GM21381 (cell line): ENCODE results near the gene SH3PXD2A.

Experiments used
- ATAC-seq: cut with Tn5 transposase; IDR thresholded peaks from one replicate; pipeline ENCODE4 v1.9.1; 2021; ENCODE audit warnings: mild to moderate bottlenecking, moderate library complexity; ENCODE audit not compliant: unreplicated experiment

The SH3PXD2A gene

GRCh38 chr10:103592186-103593021 lies 263.0 kb downstream of the SH3PXD2A start:
- no peak for ATAC-seq

DNA sequence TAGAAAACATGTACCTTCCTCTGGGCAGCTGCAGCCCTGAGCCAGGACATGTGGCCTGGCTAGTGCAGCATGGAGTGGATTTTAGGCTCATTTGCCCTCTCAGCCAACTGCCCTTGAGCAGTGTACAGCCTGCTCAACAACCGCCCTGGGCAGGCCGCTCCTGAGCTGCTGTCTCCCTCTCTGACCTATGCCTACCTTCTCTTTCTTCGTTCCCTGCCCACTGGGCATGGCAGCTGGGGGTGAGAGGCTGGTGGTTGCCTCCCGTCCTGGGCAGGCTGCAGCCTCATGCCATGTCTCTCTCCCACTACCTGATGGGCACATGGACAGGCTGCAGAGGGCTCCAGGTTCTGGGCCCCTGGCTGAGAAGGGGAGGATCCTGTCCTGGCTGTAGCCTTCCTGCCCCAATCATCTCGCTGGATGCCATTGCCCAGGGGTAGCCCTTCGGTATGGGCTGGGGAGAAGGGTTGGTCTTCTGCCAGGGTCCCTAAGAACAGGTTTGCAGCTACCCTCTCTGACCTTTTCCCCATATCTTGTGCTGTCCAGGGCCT lies 264.6 kb downstream of the SH3PXD2A start:
- no peak for ATAC-seq

DNA sequence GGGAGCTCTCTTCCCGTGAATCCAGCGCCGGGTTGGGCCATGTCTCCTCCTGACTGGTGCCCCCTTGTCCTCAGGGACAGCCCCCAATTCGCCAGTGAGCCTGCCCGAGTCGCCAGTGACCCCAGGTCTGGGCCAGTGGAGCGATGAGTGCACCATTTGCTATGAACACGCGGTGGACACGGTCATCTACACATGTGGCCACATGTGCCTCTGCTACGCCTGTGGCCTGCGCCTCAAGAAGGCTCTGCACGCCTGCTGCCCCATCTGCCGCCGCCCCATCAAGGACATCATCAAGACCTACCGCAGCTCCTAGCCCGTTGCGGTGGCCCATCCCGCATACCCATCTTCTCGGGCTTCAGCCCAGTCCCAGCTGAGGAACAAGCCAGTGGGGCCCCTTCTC lies 265.3 kb downstream of the SH3PXD2A start:
- ATAC-seq: no peak

DNA sequence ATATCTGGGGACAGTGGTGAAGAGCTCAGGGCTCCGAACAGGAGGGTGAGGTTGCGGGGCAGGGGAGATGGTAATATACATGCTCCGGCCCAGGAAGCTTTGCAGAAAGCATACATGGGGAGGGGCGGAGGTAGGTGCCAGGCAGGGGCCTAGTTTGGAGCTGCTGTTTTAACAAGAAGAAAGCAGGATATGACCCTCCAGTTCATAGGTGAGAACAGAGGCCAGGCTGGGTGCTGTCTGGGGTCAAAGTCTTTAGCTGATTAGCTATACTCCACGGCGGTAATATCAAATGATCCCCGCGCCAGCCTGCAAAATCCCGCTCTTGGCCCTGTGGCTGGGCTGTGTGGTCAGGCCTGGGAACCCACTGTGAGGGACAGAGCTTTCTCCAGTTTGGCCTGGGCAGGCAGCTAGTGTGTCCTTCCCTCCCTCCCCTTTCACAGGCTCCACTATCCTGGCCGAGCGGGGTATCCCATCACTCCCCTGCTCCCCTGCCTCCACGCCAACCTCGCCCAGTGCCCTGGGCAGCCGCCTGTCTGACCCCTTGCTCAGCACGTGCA lies 266.2 kb downstream of the SH3PXD2A start:
- no peak for ATAC-seq

DNA sequence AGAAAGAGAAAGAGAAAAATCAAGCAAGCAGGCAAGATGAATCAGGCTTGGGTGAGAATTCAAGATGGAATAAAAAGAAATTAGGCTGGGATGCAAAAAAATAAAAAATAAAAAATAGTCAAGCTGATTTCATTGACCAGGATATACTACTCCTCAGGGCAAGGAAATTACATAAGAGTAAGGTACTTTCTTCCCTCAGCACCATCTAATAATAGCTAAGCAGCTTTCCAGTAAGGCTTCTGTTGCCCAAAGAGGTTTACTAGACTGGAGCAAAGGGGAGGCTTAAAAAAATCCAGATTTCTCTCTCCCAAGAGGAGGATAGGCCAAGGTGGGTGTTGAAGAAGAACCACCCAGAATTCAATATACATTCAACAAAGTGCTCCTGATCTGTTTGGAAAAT lies 268.3 kb downstream of the SH3PXD2A start:
- ATAC-seq: no peak

DNA sequence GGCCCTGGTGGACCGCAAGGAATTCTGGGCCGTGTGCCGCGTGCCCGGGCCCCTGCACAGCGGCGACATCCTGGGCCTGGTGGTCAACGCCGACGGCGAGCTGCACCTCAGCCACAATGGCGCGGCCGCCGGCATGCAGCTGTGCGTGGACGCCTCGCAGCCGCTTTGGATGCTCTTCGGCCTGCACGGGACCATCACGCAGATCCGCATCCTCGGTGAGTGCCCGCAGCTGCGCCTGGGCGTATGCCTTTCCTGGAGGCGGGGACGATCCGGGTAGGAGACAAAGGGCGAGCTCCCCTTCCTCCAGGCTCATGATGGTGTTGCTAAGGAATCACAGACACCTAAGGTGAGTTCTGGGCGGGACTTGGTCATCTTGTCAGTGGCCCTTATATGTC lies 270.4 kb downstream of the SH3PXD2A start:
- no peak for ATAC-seq

DNA sequence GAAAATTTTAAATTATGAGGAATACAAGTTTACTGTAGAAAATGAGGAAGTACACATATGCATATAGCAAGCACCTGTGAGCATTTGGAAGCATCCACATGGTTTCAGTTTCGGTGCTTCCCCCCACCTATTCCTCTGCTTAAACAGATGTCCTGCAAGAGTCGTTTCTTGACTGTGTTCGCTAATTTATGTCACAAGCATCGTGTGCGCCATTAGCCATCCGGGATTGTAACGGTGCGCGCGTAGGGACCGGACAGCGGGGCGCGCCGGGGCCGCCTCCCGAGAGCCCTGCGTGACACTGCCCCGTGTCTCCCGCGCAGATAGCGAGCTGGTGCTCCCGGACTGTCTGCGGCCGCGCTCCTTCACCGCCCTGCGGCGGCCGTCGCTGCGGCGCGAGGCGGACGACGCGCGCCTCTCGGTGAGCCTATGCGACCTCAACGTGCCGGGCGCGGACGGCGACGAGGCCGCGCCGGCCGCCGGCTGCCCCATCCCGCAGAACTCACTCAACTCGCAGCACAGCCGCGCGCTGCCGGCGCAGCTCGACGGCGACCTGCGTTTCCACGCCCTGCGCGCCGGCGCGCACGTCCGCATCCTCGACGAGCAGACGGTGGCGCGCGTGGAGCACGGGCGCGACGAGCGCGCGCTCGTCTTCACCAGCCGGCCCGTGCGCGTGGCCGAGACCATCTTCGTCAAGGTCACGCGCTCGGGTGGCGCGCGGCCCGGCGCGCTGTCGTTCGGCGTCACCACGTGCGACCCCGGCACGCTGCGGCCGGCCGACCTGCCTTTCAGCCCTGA lies 271.0 kb downstream of the SH3PXD2A start:
- ATAC-seq: no peak

DNA sequence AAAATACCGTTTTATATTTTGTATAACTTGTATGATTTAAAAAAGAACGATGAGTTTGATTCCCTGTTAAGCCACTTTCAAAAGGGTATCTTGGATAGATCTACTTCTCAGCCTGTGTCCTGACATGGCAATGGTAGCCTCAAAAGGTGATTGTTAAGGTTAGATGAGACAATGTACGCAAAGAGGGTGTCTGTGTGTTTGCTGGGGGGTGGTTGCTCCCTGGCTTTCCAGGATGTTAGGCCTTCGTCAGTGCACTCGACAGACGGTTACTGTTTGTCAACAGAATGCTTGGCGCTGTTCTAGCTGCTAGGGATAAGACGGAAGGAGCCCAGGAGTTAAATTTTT lies 271.5 kb downstream of the SH3PXD2A start:
- ATAC-seq: no peak

DNA sequence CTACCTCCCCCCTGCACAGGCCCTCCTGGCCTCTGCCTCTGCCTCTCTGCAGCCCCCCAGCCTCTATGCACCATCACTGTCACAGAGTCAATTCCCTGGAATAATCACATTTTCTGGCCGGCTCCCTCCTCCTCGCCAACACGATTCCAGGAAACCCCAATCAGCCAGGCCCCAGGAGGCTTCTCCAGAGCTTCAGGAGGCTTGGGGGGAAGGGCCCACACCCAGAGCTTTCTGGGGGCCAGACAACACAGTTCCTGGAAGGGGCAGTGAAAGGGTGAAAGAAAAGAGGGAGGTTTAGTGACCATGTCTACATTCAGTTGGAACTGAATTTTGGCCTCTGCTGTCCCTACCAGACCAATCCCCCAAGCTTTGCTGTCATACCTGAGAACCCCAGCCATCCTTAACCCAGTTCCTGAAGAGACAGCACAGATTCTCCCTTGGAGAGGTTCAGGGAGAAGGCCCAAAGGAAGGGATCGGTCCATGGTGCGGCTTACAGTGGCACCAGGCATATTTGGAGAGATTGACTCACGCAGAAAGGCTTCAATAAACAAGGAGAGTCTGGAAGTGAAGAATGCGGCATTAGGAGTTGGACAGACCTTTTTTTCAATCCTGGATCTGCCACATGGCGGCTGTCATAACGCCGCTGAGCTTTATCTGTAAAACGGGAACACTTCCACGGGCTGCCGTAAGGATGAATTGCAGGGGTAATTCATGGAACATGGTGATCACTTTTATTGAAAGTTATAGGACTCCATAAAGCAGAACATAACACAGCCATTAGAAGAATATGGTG lies 272.8 kb downstream of the SH3PXD2A start:
- ATAC-seq: no peak

DNA sequence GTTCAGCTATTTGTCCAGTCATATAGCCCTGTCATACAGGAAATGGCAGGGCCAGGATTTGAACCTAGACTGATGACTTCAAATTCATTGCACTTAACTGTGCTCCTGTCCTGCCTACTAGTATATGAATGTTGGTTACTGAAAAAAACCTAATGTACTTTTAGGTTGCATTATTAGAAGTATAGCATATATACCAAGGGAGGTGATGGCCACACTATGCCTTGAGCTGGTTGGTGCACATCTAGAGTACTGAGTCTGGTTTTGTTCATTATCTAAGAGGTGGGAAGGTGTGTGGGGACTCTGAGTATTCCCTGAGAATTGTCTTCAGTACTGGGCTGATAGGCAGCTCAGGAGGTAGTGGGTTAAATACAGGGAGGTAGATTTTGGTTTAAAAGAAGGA lies 273.9 kb downstream of the SH3PXD2A start:
- no peak for ATAC-seq

DNA sequence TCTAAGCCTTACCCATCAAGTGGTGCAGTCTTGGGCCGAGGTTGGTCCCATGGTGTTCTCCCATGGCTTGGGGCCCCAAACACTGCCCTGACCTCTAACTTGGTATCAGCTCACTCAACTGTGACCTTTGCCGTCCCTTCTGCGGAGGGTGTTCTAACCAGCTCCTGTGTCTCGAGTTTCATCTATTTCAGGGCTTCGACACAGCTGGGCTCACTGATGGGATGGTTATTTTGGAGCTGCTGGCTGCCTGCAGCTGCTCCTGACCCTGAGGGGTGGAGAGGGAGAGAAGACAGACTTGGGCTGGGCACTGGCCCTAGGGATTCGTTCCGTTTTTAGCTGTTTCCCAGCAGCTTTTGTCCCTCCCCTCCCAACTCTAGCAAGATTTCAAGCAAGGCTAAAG lies 274.9 kb downstream of the SH3PXD2A start:
- ATAC-seq: no peak

DNA sequence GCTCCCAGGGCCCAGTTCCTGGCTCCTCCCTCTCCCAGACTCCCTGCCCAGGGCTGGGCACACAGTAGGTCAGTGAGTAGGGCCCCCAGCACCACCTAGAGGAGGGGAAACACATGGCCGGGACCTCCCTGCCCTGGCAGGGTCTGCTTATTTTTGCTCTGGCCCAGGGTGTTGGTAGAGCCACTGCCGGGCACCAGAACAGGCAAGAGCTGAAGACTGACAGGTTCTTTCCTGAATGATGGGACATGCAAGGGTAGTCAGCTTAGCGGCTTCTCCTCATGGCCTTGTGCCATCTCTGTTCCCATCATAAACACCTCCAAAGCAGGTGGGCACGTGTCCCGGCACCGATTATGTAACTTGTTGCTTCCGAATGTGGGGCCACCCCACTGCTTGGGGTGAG lies 275.4 kb downstream of the SH3PXD2A start:
- ATAC-seq: no peak

GRCh38 chr10:103578782-103579382 lies 276.5 kb downstream of the SH3PXD2A start:
- ATAC-seq: peak; percentile 61

- ATAC-seq: no peak
Observed at GRCh38 chr10:103576862-103577261, 278.5 kb downstream of the SH3PXD2A start.

DNA sequence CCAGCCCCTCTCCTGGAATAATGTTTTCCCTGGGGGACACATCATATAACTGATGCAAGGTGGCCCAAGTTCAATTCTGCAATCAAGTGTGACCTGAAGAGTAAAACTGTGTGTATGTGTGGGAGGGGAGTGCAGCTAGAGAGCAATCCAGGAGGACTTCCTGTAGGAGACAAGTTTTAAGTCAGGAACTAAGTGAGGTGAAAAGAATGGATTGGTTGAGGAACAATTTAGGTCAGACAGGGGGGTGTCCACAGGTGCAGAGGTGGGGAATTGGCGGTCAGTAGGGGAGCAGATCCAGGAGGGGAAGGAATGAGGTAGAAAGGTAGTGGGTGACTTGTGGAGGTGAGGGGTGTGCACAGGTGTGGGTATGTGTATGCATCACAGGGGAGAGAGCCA lies 279.3 kb downstream of the SH3PXD2A start:
- ATAC-seq: no peak

DNA sequence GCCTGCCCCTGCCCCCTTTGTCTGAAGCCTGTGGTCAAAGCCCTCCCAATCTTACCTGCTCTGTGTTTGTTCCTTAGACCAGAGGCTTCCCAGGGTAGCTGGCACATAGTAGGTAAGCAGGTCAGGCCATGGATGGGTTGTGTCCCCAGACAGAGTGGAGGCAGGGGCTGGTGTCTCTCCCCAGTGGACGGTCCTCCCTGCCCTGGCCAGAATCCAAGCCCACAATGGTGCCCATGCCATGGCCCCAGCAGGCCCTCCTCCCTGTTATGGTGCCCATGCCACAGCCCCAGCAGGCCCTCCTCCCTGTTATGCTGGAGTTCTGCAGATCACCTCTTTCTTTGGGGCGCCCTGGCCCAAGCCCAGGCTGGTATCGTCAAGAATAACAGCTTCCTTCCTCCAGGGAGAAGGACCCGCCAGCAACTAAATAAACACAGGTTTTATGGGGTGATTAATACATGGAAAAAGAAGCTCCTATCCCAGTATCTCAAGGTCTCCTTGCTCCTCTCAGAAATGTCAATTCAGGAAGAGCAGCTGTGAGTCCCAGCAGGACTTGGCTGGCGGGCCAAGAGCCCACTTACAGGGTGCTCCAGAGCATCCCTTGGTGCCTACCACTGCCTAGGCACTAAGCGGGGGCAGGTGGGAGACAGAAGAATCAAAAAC lies 279.8 kb downstream of the SH3PXD2A start:
- ATAC-seq: no peak

GRCh38 chr10:103574097-103575061 lies 281.0 kb downstream of the SH3PXD2A start:
- no peak for ATAC-seq

DNA sequence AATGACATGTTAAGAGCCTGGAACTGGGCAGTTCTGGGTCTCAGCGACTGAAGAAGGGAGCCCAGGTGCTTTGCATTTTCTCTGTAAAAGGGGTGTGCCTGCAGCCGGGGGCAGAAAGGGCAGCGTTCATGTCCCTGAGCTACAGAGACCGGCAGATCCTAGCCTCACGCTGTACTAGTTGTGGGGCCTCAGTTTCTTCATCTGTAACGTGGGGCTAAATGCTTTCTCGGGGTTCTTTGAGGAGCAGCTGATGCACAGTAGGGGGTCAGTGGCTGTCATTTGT lies 282.2 kb downstream of the SH3PXD2A start:
- ATAC-seq: no peak
